Uterus (tissue), 4 donors: ENCODE measurements around the gene IDI2. TPM values are rescaled to one million over a fixed set of nuclear protein-coding genes. Genes with fewer than 3 reads are reported as not detected.

Experiments
- DNase-seq, 2 donors: peaks; one replicate each; pipeline ENCODE4 v3.0.0-alpha.2; 2019 to 2020
- H3K27ac ChIP-seq, 2 donors: fragments of 200-600 bp; sonication (generic); 1 replicate in 1 of 2; 2 replicates in 1 of 2; pipeline ENCODE4 v1.5.1; 2016 to 2018
- H3K27me3 ChIP-seq, 2 donors: fragments of 200-600 bp; sonication (generic); one replicate each; pipeline ENCODE4 v1.5.1; 2018 to 2019; ENCODE audit warnings: control low read depth in 1 of 2
- H3K36me3 ChIP-seq, 2 donors: fragments of 200-600 bp; sonication (generic); one replicate each; pipeline ENCODE4 v1.5.1; 2019; ENCODE audit warnings: control low read depth in 1 of 2
- H3K4me1 ChIP-seq, 2 donors: fragments of 200-600 bp; sonication (generic); one replicate each; pipeline ENCODE4 v1.5.1; 2018 to 2019; ENCODE audit warnings: control low read depth in 1 of 2
- H3K4me3 ChIP-seq, 2 donors: fragments of 200-600 bp; sonication (generic); 1 replicate in 1 of 2; 2 replicates in 1 of 2; pipeline ENCODE4 v1.5.1; 2018 to 2019; ENCODE audit warnings: mild to moderate bottlenecking in 1 of 2
- H3K9me3 ChIP-seq, 2 donors: fragments of 200-600 bp; sonication (generic); one replicate each; pipeline ENCODE4 v1.5.1; 2019; ENCODE audit warnings: control low read depth in 1 of 2
- CTCF ChIP-seq, 4 experiments: fragments of 200-600 bp in 2 of 4; fragments of 450-650 bp in 2 of 4; sonication (generic) in 2 of 4; IDR thresholded peaks; one replicate each; pipeline ENCODE4 v1.5.1; 2016 to 2019; ENCODE audit warnings: antibody characterized with exemption in 4 of 4, mild to moderate bottlenecking in 2 of 4, moderate library complexity in 1 of 4
- POLR2A ChIP-seq, 2 donors: fragments of 450-650 bp; IDR thresholded peaks; one replicate each; pipeline ENCODE4 v1.6.1; 2016; ENCODE audit warnings: antibody characterized with exemption in 2 of 2, mild to moderate bottlenecking in 1 of 2, moderate library complexity in 1 of 2
- intact Hi-C: fragments of 100-400 bp; cut with DNase I; formaldehyde crosslinking; loops from one replicate; pipeline ENCODE4 v1.15.1; 2023; ENCODE audit warnings: low total_unique reads
- total RNA-seq, 4 donors: library from RNA; depleted of rRNA in 3 of 4; stranded (reverse); fragments of >200 nt in 3 of 4; gene quantifications; one replicate each; pipeline versions ENCODE4 v1.1.0 to v1.2.4, GENCODE V29; 2014 to 2023
- donor health status: DM: yes; HTN: yes; CAD: no.

Gene IDI2
- total RNA-seq, 4 donors from 2014 or later, result not detected

GRCh38 chr10:987870-988666 lies 37.6 kb downstream of the IDI2 start, which contains the start of gene GTPBP4:
Gene GTPBP4 (plus strand): TSS chr10:988434. CDS start chr10:988480, 46 bp downstream.
- peak within 1 kb of the TSS; percentile 78 to 97 for H3K4me3 ChIP-seq
- DNase-seq, result peak; percentile 98
- H3K36me3 ChIP-seq, result no peaks in the 10 kb centered on the region
- H3K27me3 ChIP-seq, result no peaks in the 10 kb centered on the region
- intact Hi-C loops, result loop anchor here (10.0 kb wide), 1 partner anchor 67 kb away; the partner anchor contains the start of gene WDR37
- H3K9me3 ChIP-seq, result no peaks in the 10 kb centered on the region
- H3K27ac ChIP-seq, result peak within 1 kb of the TSS; percentile 84 to 90
- TF ChIP-seq POLR2A (IDR thresholded peaks at IDR 0.05) (peak; percentile 26 to 64), CTCF (IDR thresholded peaks at IDR 0.05) (peak in 2 of 4 experiments; percentile 20 to 46)
- peaks cover 4 to 13% of the 10 kb centered on the region in 2 donors for H3K4me1 ChIP-seq

DNA sequence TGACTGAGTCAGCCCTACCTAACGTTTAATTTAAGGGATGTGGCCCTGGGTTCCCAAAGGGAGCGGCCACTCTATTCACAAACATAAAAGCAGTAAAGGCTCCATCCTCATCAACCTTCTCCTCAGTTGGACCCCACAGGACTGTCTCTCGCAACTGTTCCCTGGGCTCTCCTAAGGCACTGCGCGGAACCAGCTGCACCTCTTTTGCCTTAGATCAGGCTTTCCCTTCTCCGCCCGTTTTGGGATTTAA lies 38.1 kb downstream of the IDI2 start:
- Histone ChIP-seq H3K4me1 (peaks cover 4 to 13% of the 10 kb centered on the region in 2 donors), H3K36me3 (no peaks in the 10 kb centered on the region), H3K27ac (peak overlapping the region; percentile 84 to 90), H3K4me3 (peak overlapping the region; percentile 78 to 97), H3K9me3 (no peaks in the 10 kb centered on the region), H3K27me3 (no peaks in the 10 kb centered on the region)
- no peak for DNase-seq
- TF ChIP-seq CTCF (IDR thresholded peaks at IDR 0.05), result no peak
- TF ChIP-seq POLR2A (IDR thresholded peaks at IDR 0.05), result no peak
- intact Hi-C loops, result loop anchor here (10.0 kb wide), 1 partner anchor 67 kb away; the partner anchor contains the start of gene WDR37

DNA sequence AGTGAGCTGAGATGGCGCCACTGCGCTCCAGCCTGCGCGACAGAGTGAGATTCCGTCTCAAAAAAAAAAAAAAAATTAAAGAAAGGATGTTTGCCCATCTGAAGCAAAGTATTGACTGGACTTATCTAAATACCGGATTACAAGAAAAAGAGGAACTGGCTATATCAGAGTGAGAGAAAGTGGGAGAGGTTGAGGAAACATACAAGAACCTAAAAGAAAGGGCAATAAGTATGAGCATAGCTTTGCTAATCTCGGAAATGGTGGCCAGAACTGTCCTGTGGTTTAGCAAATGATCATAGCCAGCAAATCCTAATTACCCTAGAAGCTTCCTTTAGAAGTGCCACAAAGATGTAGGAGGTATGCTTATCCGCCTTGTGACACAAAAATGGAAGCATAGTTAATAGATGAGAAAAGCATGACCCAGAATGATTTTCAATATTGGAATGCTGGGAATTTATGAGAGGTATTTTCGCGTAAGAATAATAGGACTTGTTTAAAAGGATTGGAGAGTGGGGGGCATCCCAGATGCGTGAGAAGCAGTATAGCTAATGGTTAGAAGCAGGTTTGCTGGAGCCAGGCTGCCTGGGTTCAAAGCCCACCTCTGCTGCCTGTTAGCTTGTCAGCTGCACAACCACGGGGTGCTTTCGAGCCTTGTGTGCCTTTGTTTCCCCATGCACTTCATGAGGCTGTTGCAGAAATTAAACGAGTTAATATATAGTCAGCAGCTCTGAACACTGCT lies 38.6 kb downstream of the IDI2 start:
- Histone ChIP-seq H3K9me3 (no peaks in the 10 kb centered on the region), H3K4me3 (peak overlapping the region; percentile 78 to 97), H3K36me3 (no peaks in the 10 kb centered on the region), H3K27me3 (no peaks in the 10 kb centered on the region), H3K4me1 (peaks cover 4 to 13% of the 10 kb centered on the region in 2 donors), H3K27ac (peak overlapping the region; percentile 84 to 90)
- intact Hi-C loops, result loop anchor here (10.0 kb wide), 1 partner anchor 68 kb away; the partner anchor contains the start of gene WDR37
- TF ChIP-seq POLR2A (IDR thresholded peaks at IDR 0.05) (no peak), CTCF (IDR thresholded peaks at IDR 0.05) (no peak)
- no peak for DNase-seq

GRCh38 chr10:986137-986825 lies 39.4 kb downstream of the IDI2 start:
- H3K9me3 ChIP-seq, result no peaks in the 10 kb centered on the region
- no peak for DNase-seq
- intact Hi-C loops, result loop anchor here (10.0 kb wide), 1 partner anchor 69 kb away; the partner anchor contains the start of gene WDR37
- H3K27me3 ChIP-seq, result no peaks in the 10 kb centered on the region
- H3K36me3 ChIP-seq, result no peaks in the 10 kb centered on the region
- H3K4me3 ChIP-seq, result no peak overlapping the region
- H3K27ac ChIP-seq, result no peak overlapping the region
- H3K4me1 ChIP-seq, result peaks cover 4 to 13% of the 10 kb centered on the region in 2 donors
- no peak for TF ChIP-seq CTCF (IDR thresholded peaks at IDR 0.05)
- no peak for TF ChIP-seq POLR2A (IDR thresholded peaks at IDR 0.05)
